ENCODE results near the gene STARD3. TPM values are rescaled to one million over a fixed set of nuclear protein-coding genes. Genes with fewer than 3 reads are reported as not detected.

STARD3 gene
- total and polyA plus RNA-seq, 2 donors (not counting 3 experiments of a cell fraction or from before 2014, with no cell fraction given): 51.0 to 75.7 TPM

GRCh38 chr17:39688945-39689344 is 52.0 kb downstream of the STARD3 start:
- ChIA-PET CTCF (interaction anchor here (1.3 to 2.1 kb wide), 3 partner anchors 11 to 41 kb away, joined by 3 to 12 read pairs (median 8); partner anchors contain the start of genes ERBB2, MIEN1 and PNMT), POLR2A (interaction anchor here (1.0 kb wide), 1 partner anchor 16 kb away, joined by 3 read pairs; no protein-coding TSS in a partner anchor)
- no peaks in the 10 kb centered on the region for H3K9me3 ChIP-seq (replicated peaks; ENCODE audit: control insufficient read depth, insufficient read depth, low read length)
- no peaks in the 10 kb centered on the region for H3K36me3 ChIP-seq (ENCODE audit: control insufficient read depth in 2 of 2, extremely low read depth in 1 of 2, insufficient read depth in 2 of 2, low read length in 2 of 2)
- no peaks in the 10 kb centered on the region for H3K27me3 ChIP-seq (ENCODE audit: control insufficient read depth in 2 of 2, insufficient read depth in 2 of 2, low read length in 2 of 2)
- peak overlapping the region; percentile 95 for H3K4me2 ChIP-seq (ENCODE audit: insufficient read depth, low read length)
- no peak for TF ChIP-seq JUN (IDR thresholded peaks at IDR 0.05; ENCODE audit: borderline replicate concordance, insufficient read depth, insufficient read length, low read depth)
- no peaks in the 10 kb centered on the region for H3K9me1 ChIP-seq (replicated peaks; ENCODE audit: control insufficient read depth, extremely low read depth, insufficient read depth, low read length)
- dilution Hi-C loops (cut with MboI; ENCODE audit: extremely low pct_ligation_motif_present, low sequenced_read_pairs) (no loop called here), intact Hi-C loops (cut with micrococcal nuclease) (no loop called here)
- H4K20me1 ChIP-seq (replicated peaks; ENCODE audit: control insufficient read depth, extremely low read depth, insufficient read depth, low read length): no peaks in the 10 kb centered on the region
- no peak for DNase-seq (ENCODE audit: low read depth, low spot score)
- FAIRE-seq: no peak
- no peak overlapping the region for H3K9ac ChIP-seq (replicated peaks; ENCODE audit: extremely low read depth, insufficient read depth, low read length)
- H3K4me1 ChIP-seq (ENCODE audit: control insufficient read depth, extremely low read depth, insufficient read depth, low read length): peaks cover 9% of the 10 kb centered on the region
- H3K27ac ChIP-seq (ENCODE audit: insufficient read depth, low read depth, low read length): no peak overlapping the region
- BruUV-seq (replicated peaks): no TSS peak
- H3K79me2 ChIP-seq (ENCODE audit: control insufficient read depth, insufficient read depth, low read length): no peaks in the 10 kb centered on the region
- H2AFZ ChIP-seq (ENCODE audit: low read depth, low read length): peak overlapping the region; percentile 84
- H3K4me3 ChIP-seq (replicated peaks in 1 of 3; ENCODE audit: insufficient read depth in 1 of 3, low read depth in 1 of 3, low read length in 3 of 3): peak overlapping the region in 1 of 3 experiments; percentile 91

- no peak overlapping the region for H3K27ac ChIP-seq (ENCODE audit: insufficient read depth, low read depth, low read length)
- H3K36me3 ChIP-seq (ENCODE audit: control insufficient read depth in 2 of 2, extremely low read depth in 1 of 2, insufficient read depth in 2 of 2, low read length in 2 of 2): no peaks in the 10 kb centered on the region
- no peaks in the 10 kb centered on the region for H4K20me1 ChIP-seq (replicated peaks; ENCODE audit: control insufficient read depth, extremely low read depth, insufficient read depth, low read length)
- no peak overlapping the region for H3K9ac ChIP-seq (replicated peaks; ENCODE audit: extremely low read depth, insufficient read depth, low read length)
- ChIA-PET CTCF (interaction anchor here (0.8 to 1.5 kb wide), 3 partner anchors 24 to 73 kb away, joined by 3 read pairs; no protein-coding TSS in a partner anchor), POLR2A (no interaction called here)
- no peaks in the 10 kb centered on the region for H3K79me2 ChIP-seq (ENCODE audit: control insufficient read depth, insufficient read depth, low read length)
- no peaks in the 10 kb centered on the region for H3K9me1 ChIP-seq (replicated peaks; ENCODE audit: control insufficient read depth, extremely low read depth, insufficient read depth, low read length)
- H3K4me1 ChIP-seq (ENCODE audit: control insufficient read depth, extremely low read depth, insufficient read depth, low read length): no peaks in the 10 kb centered on the region
- H3K27me3 ChIP-seq (ENCODE audit: control insufficient read depth in 2 of 2, insufficient read depth in 2 of 2, low read length in 2 of 2): no peaks in the 10 kb centered on the region
- DNase-seq (ENCODE audit: low read depth, low spot score): no peak
- no peak overlapping the region for H3K4me3 ChIP-seq (replicated peaks in 1 of 3; ENCODE audit: insufficient read depth in 1 of 3, low read depth in 1 of 3, low read length in 3 of 3)
- no peak for FAIRE-seq
- no peaks in the 10 kb centered on the region for H3K9me3 ChIP-seq (replicated peaks; ENCODE audit: control insufficient read depth, insufficient read depth, low read length)
- H3K4me2 ChIP-seq (ENCODE audit: insufficient read depth, low read length): no peak overlapping the region
- TF ChIP-seq MAX (IDR thresholded peaks at IDR 0.05; ENCODE audit: insufficient read depth, insufficient read length) (no peak), POLR2A (IDR thresholded peaks at IDR 0.05; ENCODE audit: low read depth, low read length) (no peak), GATA2 (IDR thresholded peaks at IDR 0.05; ENCODE audit: insufficient read depth, insufficient read length, low read depth, low read length) (no peak), EZH2 (IDR thresholded peaks at IDR 0.05; ENCODE audit: borderline replicate concordance, low read depth, low read length, severe bottlenecking) (no peak), MYC (IDR thresholded peaks at IDR 0.05; ENCODE audit: low read depth, low read length) (no peak), CTCF (IDR thresholded peaks at IDR 0.05; ENCODE audit: extremely low read depth in 1 of 2, insufficient read depth in 1 of 2, low read depth in 1 of 2, low read length in 2 of 2) (no peak), FOS (IDR thresholded peaks at IDR 0.05; ENCODE audit: borderline replicate concordance, insufficient read depth, low read length) (no peak), POLR2AphosphoS5 (IDR thresholded peaks at IDR 0.05; ENCODE audit: insufficient read depth, low read depth, low read length) (no peak), JUN (IDR thresholded peaks at IDR 0.05; ENCODE audit: borderline replicate concordance, insufficient read depth, insufficient read length, low read depth) (no peak)
- H2AFZ ChIP-seq (ENCODE audit: low read depth, low read length): no peak overlapping the region
- intact Hi-C loops (cut with micrococcal nuclease): no loop called here
- dilution Hi-C loops (cut with MboI; ENCODE audit: extremely low pct_ligation_motif_present, low sequenced_read_pairs): no loop called here
- no TSS peak for BruUV-seq (replicated peaks)
These were observed 57.6 kb downstream of the STARD3 start for GRCh38 chr17:39694593-39694992.

All from endothelial cell of umbilical vein (primary cell).